WTC11 (cell line): ENCODE results near the gene ARMC2. TPM values are rescaled to one million over a fixed set of nuclear protein-coding genes. Genes with fewer than 3 reads are reported as not detected.

Source experiments
- ATAC-seq: fragments of 200-7000 bp; cut with Tn5 transposase; 2 replicates; pipeline ENCODE4 v1.10.0; 2021; ENCODE audit warnings: mild to moderate bottlenecking, moderate library complexity
- CTCF ChIA-PET: fragments of 300-600 bp; sonication (Branson Sonifier 250); formaldehyde crosslinking; loops from one replicate; lab custom pipeline; 2021; ENCODE audit warnings: antibody characterized with exemption; lab: Charles Lee
- POLR2A ChIA-PET: fragments of 350-600 bp; sonication (Branson Sonifier 250); formaldehyde crosslinking; loops from one replicate; lab custom pipeline; 2021; ENCODE audit warnings: antibody characterized with exemption; lab: Charles Lee
- DNase-seq: peaks from one replicate; pipeline ENCODE4 v3.0.0; 2021; ENCODE audit warnings: low spot score
- H3K27ac Mint-ChIP-seq: 2 replicates; pipeline ENCODE4 v1.8.0; 2021; ENCODE audit warnings: mixed read lengths
- H3K27me3 Mint-ChIP-seq: 2 replicates; pipeline ENCODE4 v1.8.0; 2021; ENCODE audit warnings: low read depth, mild to moderate bottlenecking, moderate library complexity, mixed read lengths
- H3K36me3 Mint-ChIP-seq: 2 replicates; pipeline ENCODE4 v1.8.0; 2021; ENCODE audit warnings: mixed read lengths
- H3K4me1 Mint-ChIP-seq: 2 replicates; pipeline ENCODE4 v1.8.0; 2022; ENCODE audit warnings: mixed read lengths
- H3K4me3 Mint-ChIP-seq: 2 replicates; pipeline ENCODE4 v1.8.0; 2021; ENCODE audit warnings: mild to moderate bottlenecking, moderate library complexity, mixed read lengths
- H3K9me3 Mint-ChIP-seq: 2 replicates; pipeline ENCODE4 v1.8.0; 2021; ENCODE audit warnings: mixed read lengths
- FOXJ3 ChIP-seq: sonication (generic); formaldehyde crosslinking; IDR thresholded peaks from 2 replicates; pipeline ENCODE4 v1.9.0; 2021; ENCODE audit warnings: missing genetic modification reagents, mild to moderate bottlenecking, borderline replicate concordance
- HMGA2 ChIP-seq: fragments of 250-450 bp; sonication (Bioruptor Pico); IDR thresholded peaks from 2 replicates; pipeline ENCODE4 v1.4.0; 2021; ENCODE audit warnings: mild to moderate bottlenecking, moderate library complexity
- MXD4 ChIP-seq: fragments of 250-450 bp; sonication (Bioruptor Pico); IDR thresholded peaks from 2 replicates; pipeline ENCODE4 v1.8.0; 2021; ENCODE audit warnings: mild to moderate bottlenecking, moderate library complexity, borderline replicate concordance
- NFYB ChIP-seq: sonication (generic); formaldehyde crosslinking; conservative IDR thresholded peaks from 2 replicates; pipeline ENCODE4 v1.8.0; 2022; ENCODE audit warnings: low read depth, missing genetic modification reagents
- NR1H2 ChIP-seq: sonication (generic); formaldehyde crosslinking; IDR thresholded peaks from 2 replicates; pipeline ENCODE4 v1.9.0; 2021; ENCODE audit warnings: mild to moderate bottlenecking, moderate library complexity, missing genetic modification reagents
- TEAD4 ChIP-seq: sonication (generic); formaldehyde crosslinking; IDR thresholded peaks from 2 replicates; pipeline ENCODE4 v1.8.0; 2022; ENCODE audit warnings: mild to moderate bottlenecking, missing genetic modification reagents
- ZNF121 ChIP-seq: sonication (generic); formaldehyde crosslinking; IDR thresholded peaks from 2 replicates; pipeline ENCODE4 v1.8.0; 2023; ENCODE audit warnings: missing genetic modification reagents
- ZNF219 ChIP-seq: sonication (generic); formaldehyde crosslinking; IDR thresholded peaks from 2 replicates; pipeline ENCODE4 v1.8.0; 2023; ENCODE audit warnings: missing genetic modification reagents, mild to moderate bottlenecking, borderline replicate concordance
- total RNA-seq: library from RNA; stranded (reverse); gene quantifications from 3 replicates; pipeline ENCODE4 v1.2.3, GENCODE V29; 2021
- TF ChIP-seq, protein P1 (sequence below): sonication (generic); formaldehyde crosslinking; IDR thresholded peaks from 2 replicates; pipeline ENCODE4 v1.8.1; 2023; ENCODE audit warnings: mild to moderate bottlenecking, missing genetic modification reagents, borderline replicate concordance
- TF ChIP-seq, protein P2 (sequence below): sonication (generic); formaldehyde crosslinking; IDR thresholded peaks from 2 replicates; pipeline ENCODE4 v1.8.0; 2022; ENCODE audit warnings: mild to moderate bottlenecking, missing genetic modification reagents
- TF ChIP-seq, protein P3 (sequence below): fragments of 250-450 bp; sonication (Bioruptor Pico); IDR thresholded peaks from 2 replicates; pipeline ENCODE4 v1.9.0; 2021; ENCODE audit warnings: mild to moderate bottlenecking
- TF ChIP-seq, protein P4 (sequence below): sonication (generic); formaldehyde crosslinking; conservative IDR thresholded peaks from 2 replicates; pipeline ENCODE4 v1.8.1; 2022; ENCODE audit warnings: mild to moderate bottlenecking, missing genetic modification reagents
- TF ChIP-seq, protein P5 (sequence below): sonication (generic); formaldehyde crosslinking; IDR thresholded peaks from 2 replicates; pipeline ENCODE4 v1.8.1; 2022; ENCODE audit warnings: low read depth, missing genetic modification reagents, borderline replicate concordance

Gene ARMC2
- total RNA-seq, 1 experiment from 2014 or later = 5.2 TPM

DNA sequence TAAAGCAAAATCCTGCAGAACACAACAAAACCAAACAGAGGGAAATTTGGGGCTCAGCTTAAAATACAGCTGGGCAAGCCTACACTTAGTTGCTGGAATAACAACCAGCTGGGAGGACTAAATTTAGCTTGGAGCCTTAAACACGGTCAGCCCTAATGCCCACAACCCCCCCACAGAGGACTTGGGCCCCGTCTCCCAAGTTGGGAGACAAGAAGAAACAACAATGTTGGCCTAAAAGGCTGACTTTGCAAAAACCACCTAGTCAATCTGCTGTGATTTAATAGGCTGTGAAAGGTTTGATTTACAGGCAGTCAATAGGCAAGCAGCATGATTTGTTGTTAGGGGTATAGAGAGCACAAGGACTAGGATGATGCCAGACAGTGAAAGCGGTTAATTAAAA lies 40.3 kb upstream of the ARMC2 start (continued):
- TF ChIP-seq, protein P1, sequence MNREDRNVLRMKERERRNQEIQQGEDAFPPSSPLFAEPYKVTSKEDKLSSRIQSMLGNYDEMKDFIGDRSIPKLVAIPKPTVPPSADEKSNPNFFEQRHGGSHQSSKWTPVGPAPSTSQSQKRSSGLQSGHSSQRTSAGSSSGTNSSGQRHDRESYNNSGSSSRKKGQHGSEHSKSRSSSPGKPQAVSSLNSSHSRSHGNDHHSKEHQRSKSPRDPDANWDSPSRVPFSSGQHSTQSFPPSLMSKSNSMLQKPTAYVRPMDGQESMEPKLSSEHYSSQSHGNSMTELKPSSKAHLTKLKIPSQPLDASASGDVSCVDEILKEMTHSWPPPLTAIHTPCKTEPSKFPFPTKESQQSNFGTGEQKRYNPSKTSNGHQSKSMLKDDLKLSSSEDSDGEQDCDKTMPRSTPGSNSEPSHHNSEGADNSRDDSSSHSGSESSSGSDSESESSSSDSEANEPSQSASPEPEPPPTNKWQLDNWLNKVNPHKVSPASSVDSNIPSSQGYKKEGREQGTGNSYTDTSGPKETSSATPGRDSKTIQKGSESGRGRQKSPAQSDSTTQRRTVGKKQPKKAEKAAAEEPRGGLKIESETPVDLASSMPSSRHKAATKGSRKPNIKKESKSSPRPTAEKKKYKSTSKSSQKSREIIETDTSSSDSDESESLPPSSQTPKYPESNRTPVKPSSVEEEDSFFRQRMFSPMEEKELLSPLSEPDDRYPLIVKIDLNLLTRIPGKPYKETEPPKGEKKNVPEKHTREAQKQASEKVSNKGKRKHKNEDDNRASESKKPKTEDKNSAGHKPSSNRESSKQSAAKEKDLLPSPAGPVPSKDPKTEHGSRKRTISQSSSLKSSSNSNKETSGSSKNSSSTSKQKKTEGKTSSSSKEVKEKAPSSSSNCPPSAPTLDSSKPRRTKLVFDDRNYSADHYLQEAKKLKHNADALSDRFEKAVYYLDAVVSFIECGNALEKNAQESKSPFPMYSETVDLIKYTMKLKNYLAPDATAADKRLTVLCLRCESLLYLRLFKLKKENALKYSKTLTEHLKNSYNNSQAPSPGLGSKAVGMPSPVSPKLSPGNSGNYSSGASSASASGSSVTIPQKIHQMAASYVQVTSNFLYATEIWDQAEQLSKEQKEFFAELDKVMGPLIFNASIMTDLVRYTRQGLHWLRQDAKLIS (CRISPR knock-in tag) = no peak
- TF ChIP-seq NFYB (CRISPR knock-in tag) = no peak

DNA sequence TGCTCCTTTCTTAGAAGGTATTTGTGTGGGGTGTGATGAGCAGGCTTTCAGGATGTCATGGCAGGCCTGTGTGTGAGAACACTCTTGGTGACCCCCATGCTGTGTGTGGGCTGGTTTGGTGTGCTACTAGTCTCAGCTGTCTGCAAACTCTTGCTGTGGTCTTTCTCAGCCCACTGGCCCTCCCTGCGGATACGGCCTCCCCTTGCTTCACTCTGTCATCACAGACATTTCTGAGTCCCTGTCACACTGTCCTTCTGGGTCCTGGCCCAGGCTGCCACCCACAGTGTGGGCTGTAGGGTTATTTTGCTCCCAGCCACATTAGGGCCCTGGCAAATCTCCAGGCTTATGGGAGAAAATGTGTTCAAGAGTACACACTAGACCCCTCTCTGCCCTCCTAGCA lies 39.0 kb upstream of the ARMC2 start:
- TF ChIP-seq NR1H2 (no peak), MXD4 (CRISPR knock-in tag) (no peak), ZNF121 (CRISPR knock-in tag) (no peak), ZNF219 (CRISPR knock-in tag) (no peak), TEAD4 (no peak), FOXJ3 (CRISPR knock-in tag) (no peak)
- TF ChIP-seq, protein P2, sequence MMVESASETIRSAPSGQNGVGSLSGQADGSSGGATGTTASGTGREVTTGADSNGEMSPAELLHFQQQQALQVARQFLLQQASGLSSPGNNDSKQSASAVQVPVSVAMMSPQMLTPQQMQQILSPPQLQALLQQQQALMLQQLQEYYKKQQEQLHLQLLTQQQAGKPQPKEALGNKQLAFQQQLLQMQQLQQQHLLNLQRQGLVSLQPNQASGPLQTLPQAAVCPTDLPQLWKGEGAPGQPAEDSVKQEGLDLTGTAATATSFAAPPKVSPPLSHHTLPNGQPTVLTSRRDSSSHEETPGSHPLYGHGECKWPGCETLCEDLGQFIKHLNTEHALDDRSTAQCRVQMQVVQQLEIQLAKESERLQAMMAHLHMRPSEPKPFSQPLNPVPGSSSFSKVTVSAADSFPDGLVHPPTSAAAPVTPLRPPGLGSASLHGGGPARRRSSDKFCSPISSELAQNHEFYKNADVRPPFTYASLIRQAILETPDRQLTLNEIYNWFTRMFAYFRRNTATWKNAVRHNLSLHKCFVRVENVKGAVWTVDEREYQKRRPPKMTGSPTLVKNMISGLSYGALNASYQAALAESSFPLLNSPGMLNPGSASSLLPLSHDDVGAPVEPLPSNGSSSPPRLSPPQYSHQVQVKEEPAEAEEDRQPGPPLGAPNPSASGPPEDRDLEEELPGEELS (CRISPR knock-in tag) = no peak
- TF ChIP-seq, protein P3, sequence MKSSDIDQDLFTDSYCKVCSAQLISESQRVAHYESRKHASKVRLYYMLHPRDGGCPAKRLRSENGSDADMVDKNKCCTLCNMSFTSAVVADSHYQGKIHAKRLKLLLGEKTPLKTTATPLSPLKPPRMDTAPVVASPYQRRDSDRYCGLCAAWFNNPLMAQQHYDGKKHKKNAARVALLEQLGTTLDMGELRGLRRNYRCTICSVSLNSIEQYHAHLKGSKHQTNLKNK = no peak
- TF ChIP-seq, all 79 proteins: peak for 0
- POLR2A ChIA-PET = no interaction called here
- peaks cover 7% of the 10 kb centered on the region for H3K9me3 Mint-ChIP-seq
- DNase-seq = no peak
- H3K27me3 Mint-ChIP-seq = 0 out of 2 replicates have a peak, but pooled peaks cover 3% of the 10 kb centered on the region
- CTCF ChIA-PET = no interaction called here
- peaks cover 2% of the 10 kb centered on the region; the same call in 1 of the 2 replicates for H3K36me3 Mint-ChIP-seq
- H3K4me1 Mint-ChIP-seq = no peaks in the 10 kb centered on the region
- no peak for ATAC-seq
- H3K4me3 Mint-ChIP-seq = no peak overlapping the region
- H3K27ac Mint-ChIP-seq = 0 out of 2 replicates have a peak overlapping the region, but pooled peaks have one; percentile 14

DNA sequence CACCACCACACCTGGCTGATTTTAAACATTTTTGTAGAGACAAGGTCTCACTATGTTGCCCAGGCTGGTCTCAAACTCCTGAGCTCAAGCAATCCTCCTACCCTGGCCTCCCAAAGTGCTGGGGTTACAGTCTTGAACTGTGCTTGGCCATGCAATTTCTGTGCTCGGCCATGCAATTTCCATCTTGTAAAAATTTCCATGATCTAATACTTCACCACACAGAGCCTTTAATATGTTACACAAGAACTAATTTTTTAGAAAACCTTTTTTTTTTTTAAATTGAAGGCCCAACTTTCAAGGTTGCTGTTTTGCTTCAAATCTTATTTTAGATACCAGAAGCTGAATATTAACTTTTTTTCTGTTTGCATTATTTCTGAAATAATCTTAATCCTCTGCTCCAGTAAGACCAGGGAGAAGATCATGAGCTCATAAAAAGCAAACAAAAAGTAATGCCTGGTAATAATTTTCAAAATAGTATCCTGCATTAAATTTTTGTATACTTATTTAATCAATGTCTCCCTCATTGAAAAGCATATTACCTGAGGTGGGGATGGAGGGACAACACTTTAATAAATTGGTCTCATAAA lies 38.1 kb upstream of the ARMC2 start:
- Mint-ChIP-seq H3K36me3 (peaks cover 2% of the 10 kb centered on the region; the same call in 1 of the 2 replicates), H3K4me3 (no peak overlapping the region), H3K27me3 (0 out of 2 replicates have a peak, but pooled peaks cover 3% of the 10 kb centered on the region), H3K4me1 (no peaks in the 10 kb centered on the region), H3K27ac (no peak overlapping the region), H3K9me3 (peaks cover 7% of the 10 kb centered on the region)
- TF ChIP-seq, protein P4, sequence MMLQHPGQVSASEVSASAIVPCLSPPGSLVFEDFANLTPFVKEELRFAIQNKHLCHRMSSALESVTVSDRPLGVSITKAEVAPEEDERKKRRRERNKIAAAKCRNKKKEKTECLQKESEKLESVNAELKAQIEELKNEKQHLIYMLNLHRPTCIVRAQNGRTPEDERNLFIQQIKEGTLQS (CRISPR knock-in tag) = no peak
- TF ChIP-seq, protein P5, sequence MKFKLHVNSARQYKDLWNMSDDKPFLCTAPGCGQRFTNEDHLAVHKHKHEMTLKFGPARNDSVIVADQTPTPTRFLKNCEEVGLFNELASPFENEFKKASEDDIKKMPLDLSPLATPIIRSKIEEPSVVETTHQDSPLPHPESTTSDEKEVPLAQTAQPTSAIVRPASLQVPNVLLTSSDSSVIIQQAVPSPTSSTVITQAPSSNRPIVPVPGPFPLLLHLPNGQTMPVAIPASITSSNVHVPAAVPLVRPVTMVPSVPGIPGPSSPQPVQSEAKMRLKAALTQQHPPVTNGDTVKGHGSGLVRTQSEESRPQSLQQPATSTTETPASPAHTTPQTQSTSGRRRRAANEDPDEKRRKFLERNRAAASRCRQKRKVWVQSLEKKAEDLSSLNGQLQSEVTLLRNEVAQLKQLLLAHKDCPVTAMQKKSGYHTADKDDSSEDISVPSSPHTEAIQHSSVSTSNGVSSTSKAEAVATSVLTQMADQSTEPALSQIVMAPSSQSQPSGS (CRISPR knock-in tag) = no peak
- TF ChIP-seq HMGA2 (CRISPR knock-in tag) = no peak
- no peak for DNase-seq
- CTCF ChIA-PET = interaction anchor here (0.6 kb wide), 1 partner anchor 1879 kb away, joined by 3 read pairs; no protein-coding TSS in a partner anchor
- POLR2A ChIA-PET = interaction anchor here (0.5 kb wide), 1 partner anchor 113 kb away, joined by 3 read pairs; no protein-coding TSS in a partner anchor
- ATAC-seq = no peak
